ENCODE measurements around the gene CRTAC1.

DNA sequence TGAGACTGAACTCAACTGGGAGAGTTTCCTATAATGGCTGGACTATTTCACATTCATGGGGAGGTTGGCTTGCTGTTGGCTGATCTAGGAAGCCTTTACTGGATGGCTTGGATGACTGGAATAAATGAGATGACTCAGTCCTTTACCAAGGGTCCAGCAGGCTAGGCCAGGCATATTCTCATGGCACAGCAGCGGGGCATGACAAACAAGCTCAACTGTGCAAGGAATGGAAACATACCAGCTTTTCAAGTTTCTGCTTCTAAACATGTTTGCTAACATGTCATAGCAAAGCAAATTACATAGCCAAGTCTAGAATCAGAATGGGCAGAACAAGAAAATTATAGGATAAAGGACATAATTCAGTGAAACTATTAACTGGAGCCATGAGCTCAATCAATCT lies 46.8 kb upstream of the CRTAC1 start:
- TF ChIP-seq, protein P1, sequence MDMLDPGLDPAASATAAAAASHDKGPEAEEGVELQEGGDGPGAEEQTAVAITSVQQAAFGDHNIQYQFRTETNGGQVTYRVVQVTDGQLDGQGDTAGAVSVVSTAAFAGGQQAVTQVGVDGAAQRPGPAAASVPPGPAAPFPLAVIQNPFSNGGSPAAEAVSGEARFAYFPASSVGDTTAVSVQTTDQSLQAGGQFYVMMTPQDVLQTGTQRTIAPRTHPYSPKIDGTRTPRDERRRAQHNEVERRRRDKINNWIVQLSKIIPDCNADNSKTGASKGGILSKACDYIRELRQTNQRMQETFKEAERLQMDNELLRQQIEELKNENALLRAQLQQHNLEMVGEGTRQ (IDR thresholded peaks at IDR 0.05), result no peak
- no peak for TF ChIP-seq RCOR1 (IDR thresholded peaks at IDR 0.05; ENCODE audit: low read depth, low read length)
- no peak for TF ChIP-seq ZFP36 (IDR thresholded peaks at IDR 0.05; ENCODE audit: borderline replicate concordance, partially characterized antibody)
- TF ChIP-seq, protein P2, sequence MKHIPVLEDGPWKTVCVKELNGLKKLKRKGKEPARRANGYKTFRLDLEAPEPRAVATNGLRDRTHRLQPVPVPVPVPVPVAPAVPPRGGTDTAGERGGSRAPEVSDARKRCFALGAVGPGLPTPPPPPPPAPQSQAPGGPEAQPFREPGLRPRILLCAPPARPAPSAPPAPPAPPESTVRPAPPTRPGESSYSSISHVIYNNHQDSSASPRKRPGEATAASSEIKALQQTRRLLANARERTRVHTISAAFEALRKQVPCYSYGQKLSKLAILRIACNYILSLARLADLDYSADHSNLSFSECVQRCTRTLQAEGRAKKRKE (CRISPR knock-in tag; IDR thresholded peaks at IDR 0.05; ENCODE audit: low read depth), result no peak
- TF ChIP-seq, protein P3, sequence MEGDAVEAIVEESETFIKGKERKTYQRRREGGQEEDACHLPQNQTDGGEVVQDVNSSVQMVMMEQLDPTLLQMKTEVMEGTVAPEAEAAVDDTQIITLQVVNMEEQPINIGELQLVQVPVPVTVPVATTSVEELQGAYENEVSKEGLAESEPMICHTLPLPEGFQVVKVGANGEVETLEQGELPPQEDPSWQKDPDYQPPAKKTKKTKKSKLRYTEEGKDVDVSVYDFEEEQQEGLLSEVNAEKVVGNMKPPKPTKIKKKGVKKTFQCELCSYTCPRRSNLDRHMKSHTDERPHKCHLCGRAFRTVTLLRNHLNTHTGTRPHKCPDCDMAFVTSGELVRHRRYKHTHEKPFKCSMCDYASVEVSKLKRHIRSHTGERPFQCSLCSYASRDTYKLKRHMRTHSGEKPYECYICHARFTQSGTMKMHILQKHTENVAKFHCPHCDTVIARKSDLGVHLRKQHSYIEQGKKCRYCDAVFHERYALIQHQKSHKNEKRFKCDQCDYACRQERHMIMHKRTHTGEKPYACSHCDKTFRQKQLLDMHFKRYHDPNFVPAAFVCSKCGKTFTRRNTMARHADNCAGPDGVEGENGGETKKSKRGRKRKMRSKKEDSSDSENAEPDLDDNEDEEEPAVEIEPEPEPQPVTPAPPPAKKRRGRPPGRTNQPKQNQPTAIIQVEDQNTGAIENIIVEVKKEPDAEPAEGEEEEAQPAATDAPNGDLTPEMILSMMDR (IDR thresholded peaks at IDR 0.05), result no peak
- no peak for TF ChIP-seq RARB (CRISPR knock-in tag; IDR thresholded peaks at IDR 0.05)
- TF ChIP-seq POLR2A (IDR thresholded peaks at IDR 0.05; ENCODE audit: low read length), result no peak
- no peak for TF ChIP-seq CHD2 (IDR thresholded peaks at IDR 0.05; ENCODE audit: low read length, partially characterized antibody)
- no peak for TF ChIP-seq SMC3 (IDR thresholded peaks at IDR 0.05)
- TF ChIP-seq, protein P4, sequence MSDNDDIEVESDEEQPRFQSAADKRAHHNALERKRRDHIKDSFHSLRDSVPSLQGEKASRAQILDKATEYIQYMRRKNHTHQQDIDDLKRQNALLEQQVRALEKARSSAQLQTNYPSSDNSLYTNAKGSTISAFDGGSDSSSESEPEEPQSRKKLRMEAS (IDR thresholded peaks at IDR 0.05), result no peak
- TF ChIP-seq JUN (IDR thresholded peaks at IDR 0.05), result no peak
- no peak for TF ChIP-seq KDM1A (IDR thresholded peaks at IDR 0.05; ENCODE audit: low read depth)

Measured in A549 (cell line).